ENCODE results near the gene GTF2F1. TPM values are rescaled to one million over a fixed set of nuclear protein-coding genes. Genes with fewer than 3 reads are reported as not detected.

The GTF2F1 gene
- total RNA-seq, 1 experiment from 2014 or later, result 67.2 TPM

- no peak overlapping the region for H2BK120ac ChIP-seq (ENCODE audit: low read depth, low read length, poor library complexity, severe bottlenecking)
- WGBS (ENCODE audit: extremely low coverage, insufficient read length, low lambda C conversion rate), result no CpG with 5 or more reads among the region's 21 CpGs
- H4K20me1 ChIP-seq (ENCODE audit: control insufficient read depth, insufficient read depth, insufficient read length), result no peaks in the 10 kb centered on the region
- no peak overlapping the region for H3K23ac ChIP-seq (ENCODE audit: insufficient read length, low read depth, low read length)
- peaks cover 10 to 20% of the 10 kb centered on the region in 2 experiments for H3K4me1 Mint-ChIP-seq
- no peak overlapping the region for H4K91ac ChIP-seq (ENCODE audit: insufficient read length, low read depth, low read length)
- no peak overlapping the region for H4K8ac ChIP-seq (replicated peaks; ENCODE audit: insufficient read length, low read depth, low read length)
- H3K9me3 ChIP-seq (ENCODE audit: control insufficient read depth, low read depth, low read length), result no peaks in the 10 kb centered on the region
- no peak overlapping the region for H2BK20ac ChIP-seq (ENCODE audit: low read depth, low read length, poor library complexity, severe bottlenecking)
- no peak overlapping the region for H2AK5ac ChIP-seq (ENCODE audit: insufficient read length, low read length)
- H3K4me3 Mint-ChIP-seq, result peak overlapping the region; percentile 68 to 82
- H3K27me3 Mint-ChIP-seq (ENCODE audit: low read depth), result peaks cover 20% of the 10 kb centered on the region
- peaks cover 31% of the 10 kb centered on the region for H3K79me2 ChIP-seq (ENCODE audit: insufficient read depth, low read length)
- H3K9ac ChIP-seq (ENCODE audit: extremely low read depth, insufficient read length, low read length), result no peak overlapping the region
- DNase-seq, result no peak
- H3K4me1 ChIP-seq (ENCODE audit: insufficient read depth, low read length), result no peaks in the 10 kb centered on the region
- no peak overlapping the region for H2BK15ac ChIP-seq (ENCODE audit: low read depth, low read length)
- H3K18ac ChIP-seq (ENCODE audit: insufficient read length, low read depth, low read length), result peak overlapping the region; percentile 60
- H3K27ac Mint-ChIP-seq, result peak overlapping the region in 1 of 3 experiments; percentile 88; a peak in 2 of 7 replicates
- no peak overlapping the region for H3K4ac ChIP-seq (ENCODE audit: low read depth, low read length)
- H3K79me1 ChIP-seq (ENCODE audit: insufficient read depth, low read depth, low read length, poor library complexity, severe bottlenecking), result peaks cover 3% of the 10 kb centered on the region
- H3K56ac ChIP-seq (ENCODE audit: insufficient read length, low read depth, low read length), result no peak overlapping the region
- no peaks in the 10 kb centered on the region for H3K27me3 ChIP-seq (ENCODE audit: insufficient read depth, low read length)
- no peak overlapping the region for H3K14ac ChIP-seq (ENCODE audit: insufficient read depth, low read length)
- no peak overlapping the region for H3K27ac ChIP-seq (ENCODE audit: insufficient read length, low read depth, low read length)
- H3K9me3 Mint-ChIP-seq, result peaks cover 6 to 8% of the 10 kb centered on the region in 2 experiments
- H2AFZ ChIP-seq (ENCODE audit: low read length), result no peak overlapping the region
- no peak overlapping the region for H2BK5ac ChIP-seq (ENCODE audit: insufficient read length, low read length)
- peaks cover 4% of the 10 kb centered on the region for H3K23me2 ChIP-seq (ENCODE audit: insufficient read length, low read depth, low read length, poor library complexity, severe bottlenecking)
- peaks cover 13 to 34% (median 27%) of the 10 kb centered on the region in 3 experiments for H3K36me3 Mint-ChIP-seq (ENCODE audit: insufficient read depth in 1 of 3, low read depth in 3 of 3)
- no peak overlapping the region for H3K4me2 ChIP-seq (ENCODE audit: insufficient read depth, insufficient read length, low read length)
- H2BK12ac ChIP-seq (ENCODE audit: insufficient read length, low read depth, low read length), result no peak overlapping the region
- no peak overlapping the region for H4K5ac ChIP-seq (ENCODE audit: insufficient read length, low read depth, low read length)
- H3T11ph ChIP-seq (ENCODE audit: low read length), result no peak overlapping the region
- TF ChIP-seq CTCF (conservative IDR thresholded peaks at IDR 0.05), result peak; percentile 26; the same call in 1 of the 3 replicates
These were observed 33.0 kb upstream of the GTF2F1 start for GRCh38 chr19:6425732-6426620.
